ENCODE results near the gene FYCO1. TPM values are rescaled to one million over a fixed set of nuclear protein-coding genes. Genes with fewer than 3 reads are reported as not detected.
"Not testable (repeated sequence)": the region's sequence is repeated elsewhere in the genome, so short reads cannot be mapped to it uniquely, and the experiment has no call there.

FYCO1 gene
- total RNA-seq, 1 donor from 2014 or later = 7.9 TPM

DNA sequence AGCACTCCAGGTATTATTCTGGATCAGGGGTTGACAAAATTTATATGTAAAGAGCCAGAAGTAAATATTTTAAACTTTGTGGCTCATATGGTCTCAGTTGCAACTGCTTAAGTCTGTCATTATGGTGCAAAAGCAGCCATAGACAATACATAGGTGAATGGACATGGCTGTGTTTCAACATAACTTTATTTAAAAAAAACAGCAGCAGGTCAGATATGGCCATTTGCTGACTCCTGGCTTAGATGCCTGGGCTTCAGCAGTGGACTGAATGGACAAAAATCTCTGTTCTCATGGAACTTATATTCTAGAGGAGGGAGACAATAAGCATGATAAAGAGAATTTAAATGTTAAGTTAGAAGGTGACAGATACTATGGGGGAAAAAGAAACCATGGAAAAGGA, 11.7 kb upstream of the FYCO1 start:
- FAIRE-seq (no peak), DNase-seq (ENCODE audit: low read depth) (no peak)
- Histone ChIP-seq H3K36me3 (ENCODE audit: control insufficient read depth, insufficient read depth, low read length) (no peaks in the 10 kb centered on the region), H3K27me3 (ENCODE audit: control insufficient read depth, insufficient read depth, low read length) (peaks cover 3% of the 10 kb centered on the region), H3K4me3 (ENCODE audit: low read depth, low read length) (no peak overlapping the region)
- TF ChIP-seq, protein P1, sequence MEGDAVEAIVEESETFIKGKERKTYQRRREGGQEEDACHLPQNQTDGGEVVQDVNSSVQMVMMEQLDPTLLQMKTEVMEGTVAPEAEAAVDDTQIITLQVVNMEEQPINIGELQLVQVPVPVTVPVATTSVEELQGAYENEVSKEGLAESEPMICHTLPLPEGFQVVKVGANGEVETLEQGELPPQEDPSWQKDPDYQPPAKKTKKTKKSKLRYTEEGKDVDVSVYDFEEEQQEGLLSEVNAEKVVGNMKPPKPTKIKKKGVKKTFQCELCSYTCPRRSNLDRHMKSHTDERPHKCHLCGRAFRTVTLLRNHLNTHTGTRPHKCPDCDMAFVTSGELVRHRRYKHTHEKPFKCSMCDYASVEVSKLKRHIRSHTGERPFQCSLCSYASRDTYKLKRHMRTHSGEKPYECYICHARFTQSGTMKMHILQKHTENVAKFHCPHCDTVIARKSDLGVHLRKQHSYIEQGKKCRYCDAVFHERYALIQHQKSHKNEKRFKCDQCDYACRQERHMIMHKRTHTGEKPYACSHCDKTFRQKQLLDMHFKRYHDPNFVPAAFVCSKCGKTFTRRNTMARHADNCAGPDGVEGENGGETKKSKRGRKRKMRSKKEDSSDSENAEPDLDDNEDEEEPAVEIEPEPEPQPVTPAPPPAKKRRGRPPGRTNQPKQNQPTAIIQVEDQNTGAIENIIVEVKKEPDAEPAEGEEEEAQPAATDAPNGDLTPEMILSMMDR (IDR thresholded peaks at IDR 0.05; ENCODE audit: insufficient read depth, low read length, severe bottlenecking) = no peak

DNA sequence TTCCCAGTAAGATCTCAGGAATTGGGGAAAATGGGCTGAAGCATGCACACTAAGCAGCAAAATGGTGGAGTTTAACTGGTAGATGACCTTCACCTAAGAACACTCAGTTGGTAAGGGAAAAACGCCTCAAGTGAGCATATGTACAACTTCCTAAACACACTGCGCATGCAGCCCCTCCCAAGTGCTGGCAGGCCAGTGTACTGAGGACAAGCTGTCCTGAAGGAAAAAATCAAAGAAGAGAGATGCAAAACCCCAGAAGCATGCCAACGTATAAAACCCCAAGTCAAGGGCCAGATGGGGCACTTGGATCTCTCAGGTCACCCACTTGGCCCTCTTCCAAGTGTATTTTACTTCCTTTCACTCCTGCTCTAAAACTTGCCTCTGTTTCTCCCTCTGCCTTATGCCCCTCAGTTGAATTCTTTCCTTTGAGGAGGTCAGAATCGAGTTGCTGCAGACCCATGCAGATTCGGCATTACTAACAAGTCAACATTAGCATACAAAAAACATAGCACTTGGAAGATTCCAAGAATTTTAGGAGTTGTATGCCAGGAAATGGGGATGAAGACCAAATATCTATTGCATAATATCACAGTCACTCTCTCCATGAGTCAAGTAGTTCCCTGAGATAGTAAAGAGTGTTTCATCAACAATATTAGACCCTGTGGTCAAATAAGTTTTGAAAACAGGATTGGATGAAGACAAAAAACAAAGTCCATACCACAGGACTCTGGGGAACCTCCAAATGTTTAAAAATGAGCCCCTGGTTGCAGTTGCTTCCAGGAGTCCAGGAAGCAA, 10.8 kb upstream of the FYCO1 start:
- TF ChIP-seq, protein P1 (IDR thresholded peaks at IDR 0.05; ENCODE audit: insufficient read depth, low read length, severe bottlenecking) = no peak
- no peak for FAIRE-seq
- Histone ChIP-seq H3K27me3 (ENCODE audit: control insufficient read depth, insufficient read depth, low read length) (peaks cover 3% of the 10 kb centered on the region), H3K36me3 (ENCODE audit: control insufficient read depth, insufficient read depth, low read length) (no peaks in the 10 kb centered on the region), H3K4me3 (ENCODE audit: low read depth, low read length) (no peak overlapping the region)
- DNase-seq (ENCODE audit: low read depth) = peak; percentile 71

- peak; percentile 89 for FAIRE-seq
- not testable (repeated sequence) for DNase-seq (ENCODE audit: low read depth)
These were observed 8.1 kb upstream of the FYCO1 start for GRCh38 chr3:46003706-46004105.

DNA sequence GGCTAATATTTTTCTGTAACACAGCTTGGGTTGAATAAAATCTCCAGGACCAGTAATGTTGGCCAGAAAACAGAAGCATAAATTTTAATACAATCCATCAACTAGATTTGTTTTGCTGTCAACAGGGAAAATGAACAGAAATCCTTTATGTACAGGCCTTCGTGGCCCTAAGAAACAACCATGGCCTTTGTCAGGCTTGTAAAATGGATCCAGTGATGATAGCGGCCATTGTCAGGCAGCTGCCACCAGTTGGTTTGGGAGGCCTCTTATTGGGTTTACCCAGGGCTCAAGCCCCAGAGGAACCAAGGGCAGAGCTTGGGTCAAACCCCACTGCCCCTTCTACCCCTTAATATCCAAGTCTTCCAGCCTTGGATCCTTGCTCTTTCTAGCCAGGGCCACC, 5.6 kb upstream of the FYCO1 start:
- Histone ChIP-seq H3K4me3 (ENCODE audit: low read depth, low read length) (no peak overlapping the region), H3K36me3 (ENCODE audit: control insufficient read depth, insufficient read depth, low read length) (no peaks in the 10 kb centered on the region), H3K27me3 (ENCODE audit: control insufficient read depth, insufficient read depth, low read length) (no peaks in the 10 kb centered on the region)
- TF ChIP-seq, protein P1 (IDR thresholded peaks at IDR 0.05; ENCODE audit: insufficient read depth, low read length, severe bottlenecking) = no peak
- DNase-seq (ENCODE audit: low read depth) = no peak
- no peak for FAIRE-seq

More at GRCh38 chr3:46003706-46004105, 8.1 kb upstream of the FYCO1 start:
- not testable (repeated sequence) for H3K36me3 ChIP-seq (ENCODE audit: control insufficient read depth, insufficient read depth, low read length); H3K27me3 ChIP-seq (ENCODE audit: control insufficient read depth, insufficient read depth, low read length); H3K4me3 ChIP-seq (ENCODE audit: low read depth, low read length)

- no peak for FAIRE-seq
- Histone ChIP-seq H3K36me3 (ENCODE audit: control insufficient read depth, insufficient read depth, low read length) (no peaks in the 10 kb centered on the region), H3K27me3 (ENCODE audit: control insufficient read depth, insufficient read depth, low read length) (no peaks in the 10 kb centered on the region), H3K4me3 (ENCODE audit: low read depth, low read length) (no peak overlapping the region)
- no peak for DNase-seq (ENCODE audit: low read depth)
- TF ChIP-seq, protein P1 (IDR thresholded peaks at IDR 0.05; ENCODE audit: insufficient read depth, low read length, severe bottlenecking) = no peak
These were observed 2.3 kb upstream of the FYCO1 start for GRCh38 chr3:45997942-45998341.

DNA sequence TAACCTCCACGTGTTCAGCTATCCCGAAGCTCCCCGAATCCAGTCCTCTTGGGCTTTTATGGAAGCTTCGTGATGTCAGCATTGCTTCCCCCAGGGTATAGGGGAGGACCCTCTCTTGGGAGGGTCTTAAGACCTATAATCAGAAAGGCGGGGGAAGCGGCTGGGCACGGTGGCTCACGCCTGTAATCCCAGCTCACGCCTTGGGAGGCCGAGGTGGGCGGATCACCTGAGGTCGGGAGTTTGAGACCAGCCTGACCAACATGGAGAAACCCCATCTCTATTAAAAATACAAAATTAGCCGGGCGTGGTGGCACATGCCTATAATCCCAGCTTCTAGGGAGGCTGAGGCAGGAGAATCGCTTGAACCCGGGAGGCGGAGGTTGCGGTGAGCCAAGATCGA, 1.9 kb upstream of the FYCO1 start:
- not testable (repeated sequence) for H3K36me3 ChIP-seq (ENCODE audit: control insufficient read depth, insufficient read depth, low read length); H3K27me3 ChIP-seq (ENCODE audit: control insufficient read depth, insufficient read depth, low read length); H3K4me3 ChIP-seq (ENCODE audit: low read depth, low read length); DNase-seq (ENCODE audit: low read depth); FAIRE-seq
